Measurements from ENCODE around the gene RFK.

DNA sequence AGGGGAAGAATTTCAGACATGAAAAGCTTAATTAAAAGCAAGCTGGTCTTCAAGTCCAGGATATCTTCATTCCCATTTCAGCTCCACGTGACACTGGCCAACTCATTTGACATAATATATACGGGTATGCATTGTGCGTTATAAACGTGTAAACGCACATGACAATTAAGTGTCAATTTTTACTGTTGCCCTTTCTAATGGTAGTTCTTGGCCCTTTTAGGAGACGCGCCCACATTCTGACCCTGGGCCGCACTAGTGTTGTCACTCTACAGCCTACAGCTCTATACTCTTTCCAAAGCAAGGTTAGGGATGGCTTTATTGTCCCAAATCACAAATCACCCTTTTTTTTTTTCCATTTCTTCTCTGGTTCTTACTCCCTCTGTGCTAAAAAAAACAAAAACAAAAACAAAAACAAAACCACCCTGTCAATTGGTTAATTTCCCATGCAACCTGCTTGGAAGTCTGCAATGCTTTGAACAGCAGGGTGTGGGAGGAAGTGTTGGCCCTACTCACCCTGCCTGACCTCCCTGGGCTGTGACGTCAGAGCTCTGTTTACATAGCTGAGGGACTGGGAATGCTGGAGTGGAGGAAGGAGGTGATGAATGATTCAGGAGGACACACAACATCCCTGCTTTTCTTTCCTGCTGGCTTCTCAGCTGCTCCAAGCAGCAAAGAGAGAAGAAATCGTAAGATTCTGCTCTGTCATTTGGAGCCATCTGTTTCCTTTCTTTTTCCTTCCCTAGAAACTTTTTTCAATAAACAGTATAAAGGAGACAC, 19.3 kb downstream of the RFK start:
- no peak for TF ChIP-seq EZH2 (conservative IDR thresholded peaks at IDR 0.05; ENCODE audit: low read depth, low read length)
- no peak for TF ChIP-seq HMG20A (CRISPR knock-in tag; IDR thresholded peaks at IDR 0.05; ENCODE audit: borderline replicate concordance)
- TF ChIP-seq NFRKB (IDR thresholded peaks at IDR 0.05) = no peak
- TF ChIP-seq, protein P1, sequence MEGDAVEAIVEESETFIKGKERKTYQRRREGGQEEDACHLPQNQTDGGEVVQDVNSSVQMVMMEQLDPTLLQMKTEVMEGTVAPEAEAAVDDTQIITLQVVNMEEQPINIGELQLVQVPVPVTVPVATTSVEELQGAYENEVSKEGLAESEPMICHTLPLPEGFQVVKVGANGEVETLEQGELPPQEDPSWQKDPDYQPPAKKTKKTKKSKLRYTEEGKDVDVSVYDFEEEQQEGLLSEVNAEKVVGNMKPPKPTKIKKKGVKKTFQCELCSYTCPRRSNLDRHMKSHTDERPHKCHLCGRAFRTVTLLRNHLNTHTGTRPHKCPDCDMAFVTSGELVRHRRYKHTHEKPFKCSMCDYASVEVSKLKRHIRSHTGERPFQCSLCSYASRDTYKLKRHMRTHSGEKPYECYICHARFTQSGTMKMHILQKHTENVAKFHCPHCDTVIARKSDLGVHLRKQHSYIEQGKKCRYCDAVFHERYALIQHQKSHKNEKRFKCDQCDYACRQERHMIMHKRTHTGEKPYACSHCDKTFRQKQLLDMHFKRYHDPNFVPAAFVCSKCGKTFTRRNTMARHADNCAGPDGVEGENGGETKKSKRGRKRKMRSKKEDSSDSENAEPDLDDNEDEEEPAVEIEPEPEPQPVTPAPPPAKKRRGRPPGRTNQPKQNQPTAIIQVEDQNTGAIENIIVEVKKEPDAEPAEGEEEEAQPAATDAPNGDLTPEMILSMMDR (CRISPR knock-in tag; IDR thresholded peaks at IDR 0.05) = no peak
- no peak for TF ChIP-seq REST (IDR thresholded peaks at IDR 0.05; ENCODE audit: borderline replicate concordance in 1 of 2, low read depth in 1 of 2, low read length in 2 of 2)
- TF ChIP-seq GPBP1L1 (CRISPR knock-in tag; IDR thresholded peaks at IDR 0.05) = no peak

All from HepG2 (cell line).